HEK293T (cell line): ENCODE measurements around the gene PIAS3.

Source experiments
- ARNT ChIP-seq: fragments of 450-650 bp; IDR thresholded peaks from 2 replicates; pipeline ENCODE4 v1.6.1; 2017; ENCODE audit warnings: mild to moderate bottlenecking
- BHLHE40 ChIP-seq: fragments of 450-650 bp; IDR thresholded peaks from 2 replicates; pipeline ENCODE4 v1.6.1; 2016; ENCODE audit warnings: mild to moderate bottlenecking, moderate library complexity, borderline replicate concordance
- FOXA1 ChIP-seq: fragments of 450-650 bp; IDR thresholded peaks from 2 replicates; pipeline ENCODE4 v1.6.1; 2016; ENCODE audit warnings: mild to moderate bottlenecking
- FOXK2 ChIP-seq: fragments of 450-650 bp; IDR thresholded peaks from 2 replicates; pipeline ENCODE4 v1.6.1; 2016; ENCODE audit warnings: mild to moderate bottlenecking
- FOXM1 ChIP-seq: fragments of 450-650 bp; IDR thresholded peaks from 2 replicates; pipeline ENCODE4 v1.6.1; 2017; ENCODE audit warnings: mild to moderate bottlenecking, borderline replicate concordance
- L3MBTL2 ChIP-seq: fragments of 450-650 bp; conservative IDR thresholded peaks from 2 replicates; pipeline ENCODE4 v1.6.1; 2016; ENCODE audit warnings: mild to moderate bottlenecking
- SP1 ChIP-seq: fragments of 450-650 bp; IDR thresholded peaks from 2 replicates; pipeline ENCODE4 v1.6.1; 2017
- SUZ12 ChIP-seq: fragments of 450-650 bp; IDR thresholded peaks from 2 replicates; pipeline ENCODE4 v1.6.1; 2016; ENCODE audit warnings: mild to moderate bottlenecking
- ZNF384 ChIP-seq: fragments of 450-650 bp; IDR thresholded peaks from 2 replicates; pipeline ENCODE4 v1.6.1; 2016

GRCh38 chr1:145827966-145828365 is 30.9 kb downstream of the PIAS3 start:
- no peak for TF ChIP-seq SUZ12
- TF ChIP-seq BHLHE40 = no peak
- TF ChIP-seq ZNF384 = no peak
- no peak for TF ChIP-seq FOXM1
- TF ChIP-seq SP1 = no peak
- no peak for TF ChIP-seq FOXA1
- TF ChIP-seq ARNT = no peak
- no peak for TF ChIP-seq FOXK2
- TF ChIP-seq L3MBTL2 = no peak
